Ishikawa (cell line): ENCODE results near the gene LYSMD2.

Experiments used
- CEBPB ChIP-seq: IDR thresholded peaks from 2 replicates; pipeline ENCODE4 v1.6.1; 2012
- EP300 ChIP-seq: IDR thresholded peaks from 2 replicates; pipeline ENCODE4 v1.6.1; 2012; ENCODE audit warnings: borderline replicate concordance
- FOXM1 ChIP-seq: IDR thresholded peaks from 2 replicates; pipeline ENCODE4 v1.6.1; 2012; ENCODE audit warnings: low read depth, borderline replicate concordance
- MAX ChIP-seq: IDR thresholded peaks from 2 replicates; pipeline ENCODE4 v1.6.1; 2012
- REST ChIP-seq: IDR thresholded peaks from 2 replicates; pipeline ENCODE4 v1.6.1; 2012; ENCODE audit warnings: low read depth, mild to moderate bottlenecking
- USF1 ChIP-seq: IDR thresholded peaks from 2 replicates; pipeline ENCODE4 v1.6.1; 2012
- YY1 ChIP-seq: IDR thresholded peaks from 2 replicates; pipeline ENCODE4 v1.6.1; 2012; ENCODE audit warnings: low read depth

GRCh38 chr15:51699373-51699772 is 38.1 kb downstream of the LYSMD2 start:
- no peak for TF ChIP-seq YY1
- TF ChIP-seq FOXM1 = no peak
- TF ChIP-seq CEBPB = no peak
- no peak for TF ChIP-seq REST
- TF ChIP-seq EP300 = no peak
- TF ChIP-seq MAX = no peak
- no peak for TF ChIP-seq USF1
